ENCODE results near the gene U2SURP.

GRCh38 chr3:143063018-143063417 lies 61.6 kb downstream of the U2SURP start:
- TF ChIP-seq FOXK2 (IDR thresholded peaks at IDR 0.05) (no peak), NR2C2 (IDR thresholded peaks at IDR 0.05; ENCODE audit: borderline replicate concordance, control insufficient read depth, insufficient read length, low read depth) (no peak), POLR2A (IDR thresholded peaks at IDR 0.05; ENCODE audit: low read depth, low read length) (no peak), CTCF (IDR thresholded peaks at IDR 0.05 in 2 of 3, conservative IDR thresholded peaks at IDR 0.05 in 1 of 3; ENCODE audit: control insufficient read depth in 2 of 3, extremely low read depth in 1 of 3, insufficient read depth in 1 of 3, low read depth in 3 of 3, low read length in 3 of 3) (no peak)
